GM18870 (cell line): ENCODE measurements around the gene SRGAP2B.
"Not testable (repeated sequence)": the region's sequence is repeated elsewhere in the genome, so short reads cannot be mapped to it uniquely, and the experiment has no call there.

Source experiments
- ATAC-seq: cut with Tn5 transposase; IDR thresholded peaks from one replicate; pipeline ENCODE4 v1.9.1; 2021; ENCODE audit warnings: moderate library complexity; ENCODE audit not compliant: unreplicated experiment

Gene SRGAP2B

GRCh38 chr1:144917154-144918026 is 177.7 kb downstream of the SRGAP2B start:
- not testable (repeated sequence) for ATAC-seq

- not testable (repeated sequence) for ATAC-seq
These were observed 181.0 kb downstream of the SRGAP2B start for GRCh38 chr1:144913977-144914734.

GRCh38 chr1:144913458-144913857 is 181.7 kb downstream of the SRGAP2B start:
- ATAC-seq, result not testable (repeated sequence)

GRCh38 chr1:144910729-144911128 is 184.4 kb downstream of the SRGAP2B start:
- not testable (repeated sequence) for ATAC-seq

- ATAC-seq, result not testable (repeated sequence)
These were observed 194.3 kb downstream of the SRGAP2B start for GRCh38 chr1:144900841-144901240.

- not testable (repeated sequence) for ATAC-seq
These were observed 200.5 kb downstream of the SRGAP2B start for GRCh38 chr1:144894454-144895201.

- not testable (repeated sequence) for ATAC-seq
These were observed 201.3 kb downstream of the SRGAP2B start for GRCh38 chr1:144893710-144894438.

GRCh38 chr1:144893062-144893461 is 202.1 kb downstream of the SRGAP2B start:
- not testable (repeated sequence) for ATAC-seq

- not testable (repeated sequence) for ATAC-seq
These were observed 205.5 kb downstream of the SRGAP2B start for GRCh38 chr1:144889450-144890115.

- ATAC-seq, result not testable (repeated sequence)
These were observed 212.1 kb downstream of the SRGAP2B start for GRCh38 chr1:144883022-144883421.

- ATAC-seq, result not testable (repeated sequence)
These were observed 212.8 kb downstream of the SRGAP2B start for GRCh38 chr1:144882343-144882742.

GRCh38 chr1:144858607-144859006 is 236.5 kb downstream of the SRGAP2B start:
- ATAC-seq, result not testable (repeated sequence)
